NOMO-1 (cell line): ENCODE measurements around the gene LCN15.
"Not testable (repeated sequence)": the region's sequence is repeated elsewhere in the genome, so short reads cannot be mapped to it uniquely, and the experiment has no call there.

Experiments used
- DNase-seq, 2 experiments: peaks; one replicate each; lab custom pipeline; 2025; ENCODE audit not compliant: unreplicated experiment in 2 of 2; lab: John Stamatoyannopoulos, UW

LCN15 gene

GRCh38 chr9:136764301-136764891 is at the start of gene LCN15:
Gene LCN15 (minus strand): TSS chr9:136764518. CDS start chr9:136764488, 30 bp downstream.
- DNase-seq, result no peak

DNA sequence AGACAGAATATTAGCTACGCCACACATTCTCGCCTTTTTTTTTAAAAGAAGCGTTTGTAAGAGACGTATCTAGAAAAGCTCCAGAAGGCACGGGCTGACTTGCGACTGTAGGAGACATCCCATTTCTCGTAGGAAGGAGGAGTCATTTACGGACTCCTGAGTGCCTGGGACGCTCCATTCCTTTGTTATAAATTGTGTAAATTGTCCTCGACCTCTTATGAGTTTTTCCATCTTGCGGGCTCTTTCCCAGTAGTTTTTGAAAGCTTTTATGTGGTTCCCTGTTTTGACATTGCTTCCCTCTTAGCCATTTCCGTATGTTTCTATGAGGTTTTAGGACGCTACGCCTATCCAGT is 44.5 kb upstream of the LCN15 start:
- DNase-seq, result peak in 1 of 2 experiments; percentile 49

DNA sequence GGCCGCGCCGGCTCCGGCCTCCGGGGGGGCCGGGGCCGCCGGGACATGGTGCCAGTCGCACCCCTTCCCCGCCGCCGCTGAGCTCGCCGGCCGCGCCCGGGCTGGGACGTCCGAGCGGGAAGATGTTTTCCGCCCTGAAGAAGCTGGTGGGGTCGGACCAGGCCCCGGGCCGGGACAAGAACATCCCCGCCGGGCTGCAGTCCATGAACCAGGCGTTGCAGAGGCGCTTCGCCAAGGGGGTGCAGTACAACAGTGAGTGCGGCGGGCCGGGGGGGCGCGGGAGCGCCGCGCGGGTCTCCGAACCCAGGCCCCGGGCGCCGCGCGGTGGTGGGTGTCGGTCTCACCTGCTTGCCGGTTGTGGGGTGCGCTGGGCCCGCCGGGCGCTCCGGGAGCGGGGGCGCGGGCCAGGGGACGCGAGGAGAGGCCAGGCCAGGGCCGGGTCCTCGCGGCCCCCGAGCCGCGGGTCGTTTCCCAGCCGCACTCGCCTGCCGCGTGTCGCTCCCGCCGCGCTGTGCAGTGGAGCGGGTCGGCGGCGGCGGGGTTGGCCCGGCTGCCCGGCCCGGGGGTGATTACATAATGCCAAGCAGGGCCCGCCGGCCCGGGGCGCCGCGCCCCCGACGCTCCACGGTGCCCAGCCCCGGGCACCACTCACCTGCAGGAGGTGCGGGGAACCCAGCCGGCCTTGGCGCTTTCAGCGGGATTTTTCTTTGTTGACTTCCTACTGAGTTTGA is 43.9 kb upstream of the LCN15 start:
- DNase-seq, result peak in 1 of 2 experiments; percentile 22

DNA sequence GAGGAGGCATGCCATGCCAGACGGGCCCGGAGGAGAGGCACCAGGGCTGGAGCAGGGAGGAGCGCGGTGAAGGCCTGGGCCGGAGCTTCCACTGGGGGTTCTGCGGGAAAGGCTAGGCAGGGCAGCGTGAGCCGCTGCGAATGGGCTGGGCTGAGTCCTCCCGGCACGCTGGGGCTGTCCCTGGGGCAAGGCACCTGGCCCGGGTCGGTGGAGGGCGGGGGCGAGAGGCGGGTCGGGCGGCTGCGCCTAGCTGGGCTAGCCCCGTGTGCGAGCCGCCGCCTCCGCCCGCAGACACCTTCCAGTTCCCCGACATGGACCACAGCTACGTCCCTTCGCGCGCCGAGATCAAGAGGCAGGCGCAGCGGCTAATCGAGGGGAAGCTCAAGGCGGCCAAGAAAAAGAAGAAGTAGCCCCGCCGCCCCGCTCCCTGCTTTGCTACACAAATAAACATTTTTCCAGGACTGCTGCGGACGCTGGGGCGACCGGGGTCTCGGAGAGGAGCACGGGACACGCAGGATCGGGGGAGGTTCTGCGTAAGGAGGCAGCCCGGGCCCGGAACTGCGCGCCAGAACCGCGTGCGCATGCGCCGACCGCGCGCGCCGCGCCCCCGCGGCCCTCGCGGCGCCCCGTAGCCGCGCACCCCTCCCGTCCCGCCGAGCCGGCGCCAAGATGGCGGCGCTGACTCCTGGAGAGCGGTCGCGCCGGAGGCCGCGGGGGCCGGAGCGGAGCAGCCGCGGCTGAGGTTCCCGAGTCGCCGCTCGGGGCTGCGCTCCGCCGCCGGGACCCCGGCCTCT is 43.2 kb upstream of the LCN15 start, which contains the start of gene RABL6:
TSS of gene RABL6 (plus strand) at position 668 of the 794 bp plus-strand sequence. CDS start 249 bp downstream, outside the sequence.
- peak; percentile 90 to 93 for DNase-seq

DNA sequence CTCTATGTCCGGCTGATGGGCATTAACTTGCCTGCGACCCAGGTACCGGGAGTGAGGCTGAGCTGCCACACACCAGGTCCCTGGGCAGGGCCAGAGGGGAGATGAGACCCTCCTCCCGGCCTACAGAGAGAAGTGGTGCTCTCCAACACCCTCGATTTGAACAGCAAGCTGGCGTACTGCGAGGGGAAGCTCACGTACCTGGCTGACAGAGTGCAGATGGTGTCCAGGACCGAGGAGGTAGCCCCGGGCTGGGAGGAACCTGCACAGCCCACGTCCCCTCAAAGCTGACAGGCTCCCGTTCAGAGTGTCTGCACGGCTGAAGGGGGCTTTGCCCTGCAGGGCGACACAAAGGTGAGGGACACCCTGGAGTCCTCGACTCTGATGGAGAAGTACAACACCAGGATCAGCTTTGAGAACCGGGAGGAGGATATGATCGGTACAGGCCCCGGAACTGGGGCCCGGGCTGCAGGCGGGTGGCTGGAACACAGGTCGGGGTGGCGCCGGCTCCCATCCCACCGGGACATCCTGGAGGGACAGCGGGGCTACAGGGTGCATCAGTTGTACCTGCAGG is 42.4 kb upstream of the LCN15 start:
- DNase-seq, result no peak

DNA sequence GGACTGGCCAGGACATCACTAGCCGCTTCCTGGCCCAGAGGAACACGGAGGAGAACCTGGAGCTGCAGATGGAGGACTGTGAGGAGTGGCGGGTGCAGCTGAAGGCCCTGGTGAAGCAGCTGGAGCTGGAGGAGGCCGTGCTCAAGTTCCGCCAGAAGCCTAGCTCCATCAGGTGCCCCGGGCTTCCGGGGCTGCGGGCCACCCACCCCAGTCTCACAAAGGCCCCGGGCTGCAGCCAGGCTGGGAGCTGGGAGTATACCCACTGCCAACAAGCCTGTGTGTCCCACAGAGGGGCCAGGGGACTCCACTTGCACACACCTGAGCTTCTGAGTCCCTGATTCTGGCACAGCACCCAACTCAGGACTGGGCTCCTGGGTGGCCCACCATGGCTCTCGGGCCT is 41.7 kb upstream of the LCN15 start:
- no peak for DNase-seq

DNA sequence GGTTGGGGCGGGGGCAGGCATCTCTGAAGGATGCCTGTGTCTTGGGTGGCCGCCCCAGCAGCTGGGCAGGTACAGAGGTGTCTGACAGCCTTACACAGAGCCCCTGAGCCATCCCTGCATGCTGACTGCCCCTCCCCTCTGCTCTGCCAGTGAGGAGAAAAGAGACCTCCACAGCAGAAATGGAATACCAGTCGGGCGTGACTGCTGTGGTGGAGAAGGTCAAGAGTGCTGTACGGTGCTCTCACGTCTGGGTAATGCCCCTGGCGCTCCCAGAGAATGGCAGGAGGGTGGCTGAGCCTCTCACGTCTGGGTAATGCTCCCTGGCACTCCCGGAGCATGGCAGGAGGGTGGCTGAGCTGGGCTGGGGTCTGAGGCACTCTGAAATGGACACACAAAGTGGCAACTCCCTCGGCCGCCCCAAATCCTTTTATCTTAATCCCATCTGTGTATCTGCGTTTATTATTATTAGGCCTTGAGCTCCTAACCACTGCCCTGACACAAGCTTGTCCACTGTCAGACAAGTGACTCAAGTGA is 41.0 kb upstream of the LCN15 start:
- no peak for DNase-seq

- DNase-seq, result no peak
These were observed 40.3 kb upstream of the LCN15 start for GRCh38 chr9:136804509-136805206.

- no peak for DNase-seq
These were observed 39.5 kb upstream of the LCN15 start for GRCh38 chr9:136803551-136804508.

DNA sequence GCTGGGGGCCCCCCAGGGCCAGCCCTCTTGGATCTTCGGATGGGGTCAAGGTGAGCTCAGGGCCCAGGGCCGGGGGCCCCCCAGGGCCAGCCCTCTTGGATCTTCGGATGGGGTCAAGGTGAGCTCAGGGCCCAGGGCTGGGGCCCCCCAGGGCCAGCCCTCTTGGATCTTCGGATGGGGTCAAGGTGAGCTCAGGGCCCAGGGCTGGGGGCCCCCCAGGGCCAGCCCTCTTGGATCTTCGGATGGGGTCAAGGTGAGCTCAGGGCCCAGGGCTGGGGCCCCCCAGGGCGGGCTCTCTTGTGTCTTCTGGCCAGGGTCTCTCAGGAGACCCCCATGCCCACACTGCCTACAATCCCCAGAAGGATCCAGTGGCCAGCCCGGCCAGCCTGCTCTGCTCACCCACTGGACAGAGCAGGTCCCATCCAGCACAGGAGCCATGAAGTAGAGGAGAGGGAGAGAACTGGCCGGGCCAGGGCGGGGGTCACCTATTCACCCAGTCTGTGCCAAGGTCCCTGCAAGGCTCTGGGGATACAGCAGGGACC is 38.8 kb upstream of the LCN15 start:
- not testable (repeated sequence) for DNase-seq

DNA sequence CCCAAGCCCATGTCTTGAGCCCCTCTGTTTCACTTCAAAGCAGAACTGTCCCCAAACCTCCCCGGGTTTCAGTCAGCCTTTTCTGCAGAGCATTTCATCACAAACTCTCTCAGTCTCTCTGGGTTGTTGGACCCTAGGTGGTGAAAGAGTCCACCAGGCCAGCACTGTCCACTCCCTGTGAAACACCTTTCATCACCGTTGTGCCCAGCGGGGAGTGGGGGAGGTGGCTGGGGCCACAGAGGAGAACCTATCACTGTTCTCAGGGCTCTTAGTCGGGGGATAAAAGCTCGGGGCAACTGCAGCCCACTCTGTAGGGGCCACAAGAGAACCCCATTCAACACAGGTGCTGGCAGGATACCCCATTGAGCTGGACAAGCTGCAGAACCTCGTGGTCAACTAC is 38.0 kb upstream of the LCN15 start:
- no peak for DNase-seq

GRCh38 chr9:136799854-136800657 is 35.7 kb upstream of the LCN15 start:
- peak; percentile 73 to 77 for DNase-seq

- no peak for DNase-seq
These were observed 34.9 kb upstream of the LCN15 start for GRCh38 chr9:136799079-136799853.

DNA sequence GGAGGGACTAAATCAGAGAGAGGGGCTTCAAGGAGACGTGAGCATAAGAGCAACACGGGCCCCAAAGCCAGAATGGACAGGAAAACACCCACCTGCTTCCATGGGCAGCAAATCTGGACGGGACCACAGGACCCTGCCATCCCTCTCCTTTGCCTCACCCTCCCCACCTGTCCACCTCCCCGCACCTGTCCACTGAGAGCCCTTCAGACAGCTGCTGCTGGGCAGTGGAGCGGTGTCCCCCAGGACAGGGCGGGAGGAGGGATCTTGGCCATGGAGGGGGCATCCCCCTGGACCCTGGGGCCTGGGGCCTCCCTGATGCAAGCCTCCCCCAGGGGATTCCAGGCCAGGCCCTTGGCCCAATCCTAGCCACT is 34.4 kb upstream of the LCN15 start:
- no peak for DNase-seq

- DNase-seq, result not testable (repeated sequence)
These were observed 32.5 kb upstream of the LCN15 start for GRCh38 chr9:136796775-136797347.

- DNase-seq, result no peak
These were observed 32.0 kb upstream of the LCN15 start, which contains the start of gene CCDC183 for GRCh38 chr9:136796238-136796774. Gene CCDC183 (plus strand): TSS chr9:136796338. CDS start chr9:136796398, 60 bp downstream.

GRCh38 chr9:136795000-136795348 is 30.7 kb upstream of the LCN15 start:
- DNase-seq, result no peak
